Bronchial epithelial cell (primary cell): ENCODE data around the gene STX3. TPM values are rescaled to one million over a fixed set of nuclear protein-coding genes. Genes with fewer than 3 reads are reported as not detected.

Experiments
- DNase-seq: peaks from one replicate; pipeline ENCODE4 v3.0.0-alpha.2; 2010; ENCODE audit warnings: low read depth
- FAIRE-seq: peaks from 2 replicates; lab custom pipeline; 2011; peaks lifted over from hg19 to GRCh38; lab: Jason Lieb, UNC
- H3K27me3 ChIP-seq: 2 replicates; pipeline ENCODE4 v1.5.1; 2011; ENCODE audit warnings: low read length; ENCODE audit not compliant: control insufficient read depth, insufficient read depth
- H3K36me3 ChIP-seq: 2 replicates; pipeline ENCODE4 v1.5.1; 2011; ENCODE audit warnings: low read length; ENCODE audit not compliant: control insufficient read depth, insufficient read depth
- H3K4me3 ChIP-seq: 2 replicates; pipeline ENCODE4 v1.5.1; 2011; ENCODE audit warnings: mild to moderate bottlenecking, low read depth, low read length, control low read depth
- CTCF ChIP-seq: IDR thresholded peaks from 2 replicates; pipeline ENCODE4 v1.5.1; 2011; ENCODE audit warnings: mild to moderate bottlenecking, moderate library complexity, low read length, control low read depth, inconsistent platforms; ENCODE audit not compliant: insufficient read depth, severe bottlenecking
- total RNA-seq: library from RNA; depleted of rRNA; stranded (reverse); fragments of >200 nt; gene quantifications from 2 replicates; pipeline ENCODE4 v1.2.1, GENCODE V29; 2014

Gene STX3
- total RNA-seq, 1 donor from 2014 or later, result 53.4 TPM

DNA sequence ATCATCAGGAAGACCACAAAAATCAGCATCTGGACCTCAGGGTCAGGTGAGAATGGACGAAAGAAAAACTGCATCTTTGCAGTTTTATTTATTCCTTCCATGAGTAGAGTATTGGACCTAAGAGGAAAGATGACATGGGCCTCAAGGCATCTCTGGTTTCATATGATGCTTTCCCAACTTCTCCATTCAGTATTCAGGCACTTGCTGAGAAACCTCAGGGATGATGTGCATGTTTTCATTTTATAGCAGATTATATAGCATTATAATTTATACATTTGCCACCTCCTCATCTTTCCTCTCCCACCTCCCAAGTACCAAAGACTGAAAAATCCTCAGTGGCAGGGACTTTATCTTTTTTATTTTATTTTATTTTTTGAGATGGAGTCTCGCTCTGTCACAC, 41.4 kb upstream of the STX3 start, which contains the start of gene OR10V1:
TSS of gene OR10V1 (minus strand) at position 101 of the 400 bp plus-strand sequence. CDS start at position 101, 0 bp downstream.
- no peak for DNase-seq
- H3K4me3 ChIP-seq, result no peak within 1 kb of the TSS
- TF ChIP-seq CTCF, result no peak
- no peaks in the 10 kb centered on the region for H3K27me3 ChIP-seq
- no peaks in the 10 kb centered on the region for H3K36me3 ChIP-seq
- no peak for FAIRE-seq

GRCh38 chr11:59716051-59716450, 39.1 kb upstream of the STX3 start:
- FAIRE-seq, result no peak
- Histone ChIP-seq H3K27me3 (no peaks in the 10 kb centered on the region), H3K36me3 (no peaks in the 10 kb centered on the region), H3K4me3 (no peak overlapping the region)
- no peak for DNase-seq
- no peak for TF ChIP-seq CTCF

DNA sequence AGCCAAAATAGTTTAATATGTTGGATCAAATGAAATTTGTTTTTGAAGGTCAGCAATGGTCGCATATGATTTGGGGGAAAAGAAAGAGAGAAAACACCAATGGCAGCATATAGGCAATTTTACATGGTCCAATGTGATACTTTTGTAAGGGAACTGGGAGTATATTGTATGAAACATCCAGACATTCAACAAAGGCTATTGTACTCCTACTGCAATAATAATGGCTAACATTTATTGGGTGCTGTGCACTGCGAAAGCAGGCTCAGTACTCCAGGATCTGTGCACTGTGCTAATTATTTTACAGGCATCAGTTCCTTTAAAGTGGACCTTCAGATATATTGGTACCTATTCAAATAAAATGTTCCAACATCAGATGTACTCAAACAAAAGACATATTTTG, 35.6 kb upstream of the STX3 start:
- TF ChIP-seq CTCF, result no peak
- H3K4me3 ChIP-seq, result no peak overlapping the region
- H3K36me3 ChIP-seq, result no peaks in the 10 kb centered on the region
- DNase-seq (no peak), FAIRE-seq (no peak)
- no peaks in the 10 kb centered on the region for H3K27me3 ChIP-seq

- DNase-seq (peak; percentile 44), FAIRE-seq (no peak)
- H3K4me3 ChIP-seq, result no peak overlapping the region
- H3K27me3 ChIP-seq, result no peaks in the 10 kb centered on the region
- TF ChIP-seq CTCF, result no peak
- no peaks in the 10 kb centered on the region for H3K36me3 ChIP-seq
Measured at GRCh38 chr11:59724066-59724465, 31.1 kb upstream of the STX3 start.

GRCh38 chr11:59727426-59727825, 27.8 kb upstream of the STX3 start:
- H3K4me3 ChIP-seq, result no peak overlapping the region
- no peak for DNase-seq
- TF ChIP-seq CTCF, result no peak
- FAIRE-seq, result no peak
- H3K36me3 ChIP-seq, result no peaks in the 10 kb centered on the region
- no peaks in the 10 kb centered on the region for H3K27me3 ChIP-seq

GRCh38 chr11:59728154-59728553, 27.0 kb upstream of the STX3 start:
- no peak for DNase-seq
- H3K36me3 ChIP-seq, result no peaks in the 10 kb centered on the region
- H3K27me3 ChIP-seq, result no peaks in the 10 kb centered on the region
- FAIRE-seq, result no peak
- no peak for TF ChIP-seq CTCF
- no peak overlapping the region for H3K4me3 ChIP-seq
